ENCODE data around the gene RPS21. TPM values are rescaled to one million over a fixed set of nuclear protein-coding genes. Genes with fewer than 3 reads are reported as not detected.

Gene RPS21
- total RNA-seq, 2 donors from 2014 or later = 1,109 to 1,318 TPM

DNA sequence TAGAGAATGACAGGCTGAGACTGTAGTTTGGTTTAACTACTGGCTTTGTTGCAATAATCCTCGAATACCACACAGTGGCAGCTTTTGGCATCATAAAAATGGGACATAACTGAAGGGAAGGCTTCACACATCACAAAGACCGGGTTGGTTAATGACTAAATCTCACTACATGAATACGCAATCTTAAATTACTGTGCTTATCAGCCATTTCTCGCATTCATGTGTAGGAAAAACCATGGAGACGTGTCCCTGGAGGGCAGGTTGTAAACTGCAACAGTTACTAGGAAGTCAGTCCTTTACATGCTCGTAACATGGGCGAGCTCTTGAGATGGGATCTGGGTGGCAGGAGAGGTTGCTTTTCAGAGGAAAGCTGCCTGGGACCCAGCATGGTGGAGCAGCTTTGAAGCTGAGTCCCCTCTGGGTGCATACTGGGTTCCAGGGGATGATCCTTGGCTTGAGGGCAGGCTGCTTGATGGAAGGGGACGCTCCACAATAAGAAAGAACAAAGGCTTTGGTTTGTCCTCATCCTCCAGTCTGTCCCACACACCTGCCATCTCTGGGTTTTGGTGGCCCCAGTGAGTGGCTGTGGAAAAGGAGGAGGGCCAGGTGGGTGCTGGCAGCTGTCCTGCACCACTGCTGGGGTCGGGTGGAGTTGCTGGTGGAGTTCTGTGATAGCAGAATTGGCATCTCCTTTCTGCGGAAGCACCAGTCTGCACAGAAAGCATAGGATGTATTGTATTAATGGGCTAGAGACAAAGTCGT, 2.1 kb downstream of the RPS21 start:
- H3K27ac Mint-ChIP-seq = peak overlapping the region; percentile 33 to 77

DNA sequence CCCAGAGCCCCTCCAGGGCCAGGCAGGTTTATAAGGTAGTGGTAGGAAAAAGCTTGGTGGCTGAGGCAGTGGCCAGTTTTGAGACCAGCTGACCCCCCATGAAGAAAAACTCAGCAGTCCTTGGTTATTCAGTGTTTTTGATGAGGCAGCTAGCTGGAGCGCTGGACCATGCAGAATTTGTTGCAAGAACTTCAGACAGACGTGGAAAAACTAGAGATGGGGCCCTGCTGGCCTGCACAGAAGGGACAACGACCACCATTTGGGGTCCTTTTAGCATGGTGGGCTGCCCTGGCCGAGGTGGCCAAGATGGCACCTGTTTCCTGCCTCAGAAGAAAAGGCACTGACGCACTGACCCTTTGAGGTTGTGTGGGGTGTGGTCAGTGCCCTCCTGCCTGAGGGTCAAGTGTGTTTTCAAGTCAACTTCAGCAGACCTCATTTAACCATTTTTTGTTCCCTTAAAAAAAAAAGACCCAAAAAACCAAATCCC, 2.7 kb downstream of the RPS21 start:
- H3K4me1 Mint-ChIP-seq (ENCODE audit: low read depth in 2 of 2) = peaks cover 35 to 45% of the 10 kb centered on the region in 2 donors
- no peak for DNase-seq (ENCODE audit: low spot score)
- no peaks in the 10 kb centered on the region for H3K27me3 Mint-ChIP-seq
- peak overlapping the region in 1 of 2 donors; percentile 33 for H3K27ac Mint-ChIP-seq
- no peak overlapping the region for H3K4me3 Mint-ChIP-seq
- ATAC-seq = no peak
- peaks cover 19% of the 10 kb centered on the region for H3K36me3 Mint-ChIP-seq
- no peaks in the 10 kb centered on the region for H3K9me3 Mint-ChIP-seq

More for the DNA sequence above, 2.1 kb downstream of the RPS21 start:
- DNase-seq (ENCODE audit: low spot score) (no peak), ATAC-seq (no peak)
- Mint-ChIP-seq H3K9me3 (no peaks in the 10 kb centered on the region), H3K4me3 (peak overlapping the region; percentile 93), H3K36me3 (peaks cover 19% of the 10 kb centered on the region), H3K4me1 (ENCODE audit: low read depth in 2 of 2) (peaks cover 35 to 45% of the 10 kb centered on the region in 2 donors), H3K27me3 (no peaks in the 10 kb centered on the region)

DNA sequence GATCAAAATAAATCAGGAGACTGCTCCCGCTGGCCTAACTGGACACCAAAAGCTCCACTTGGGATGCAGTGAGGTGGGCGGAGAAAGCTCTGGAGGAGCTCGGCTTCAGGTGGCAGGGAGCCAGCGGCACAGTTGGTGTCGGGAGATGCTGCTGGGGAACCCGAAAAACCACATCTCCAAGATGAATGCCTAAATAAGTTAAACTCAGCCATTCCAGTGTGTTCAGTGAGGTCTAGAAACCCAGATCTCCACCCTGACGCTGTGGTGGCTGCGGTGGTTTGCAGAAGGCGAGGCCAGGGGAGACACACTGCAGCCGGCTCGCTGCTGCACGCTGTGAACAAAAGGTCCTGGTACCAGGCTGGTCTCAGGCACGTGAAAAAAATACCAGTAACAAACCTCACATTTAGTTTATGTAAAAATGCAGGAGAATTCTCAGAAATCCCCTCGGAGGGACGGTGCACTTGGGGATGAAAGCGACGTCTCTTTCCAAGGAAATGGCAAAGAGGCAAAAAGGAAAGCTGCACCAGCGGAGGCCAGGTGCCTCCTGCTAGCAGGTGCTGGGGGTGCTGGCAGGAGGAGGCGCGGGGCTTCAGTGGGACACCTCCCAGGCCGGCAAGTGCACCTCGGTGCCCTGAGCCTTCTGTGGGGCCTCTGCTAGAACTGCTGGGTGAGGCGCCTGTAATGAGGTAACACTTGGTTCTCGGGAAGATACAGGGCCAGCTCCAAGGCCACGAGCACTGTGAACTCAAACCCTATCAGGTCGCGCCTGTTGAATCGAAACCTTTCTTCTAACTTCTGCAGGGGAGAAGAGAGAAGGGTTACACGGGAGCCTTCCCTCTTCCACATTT, 3.6 kb downstream of the RPS21 start:
- no peak for DNase-seq (ENCODE audit: low spot score)
- peak overlapping the region in 1 of 2 donors; percentile 33 for H3K27ac Mint-ChIP-seq
- no peaks in the 10 kb centered on the region for H3K27me3 Mint-ChIP-seq
- H3K9me3 Mint-ChIP-seq = no peaks in the 10 kb centered on the region
- H3K4me3 Mint-ChIP-seq = no peak overlapping the region
- no peak for ATAC-seq
- peaks cover 19% of the 10 kb centered on the region for H3K36me3 Mint-ChIP-seq
- H3K4me1 Mint-ChIP-seq (ENCODE audit: low read depth in 2 of 2) = peaks cover 28 to 37% of the 10 kb centered on the region in 2 donors

GRCh38 chr20:62391165-62392076, 4.5 kb downstream of the RPS21 start:
- Mint-ChIP-seq H3K36me3 (peaks cover 19% of the 10 kb centered on the region), H3K27ac (no peak overlapping the region), H3K9me3 (no peaks in the 10 kb centered on the region), H3K27me3 (no peaks in the 10 kb centered on the region), H3K4me3 (no peak overlapping the region), H3K4me1 (ENCODE audit: low read depth in 2 of 2) (peaks cover 24 to 30% of the 10 kb centered on the region in 2 donors)
- no peak for ATAC-seq
- no peak for DNase-seq (ENCODE audit: low spot score)

DNA sequence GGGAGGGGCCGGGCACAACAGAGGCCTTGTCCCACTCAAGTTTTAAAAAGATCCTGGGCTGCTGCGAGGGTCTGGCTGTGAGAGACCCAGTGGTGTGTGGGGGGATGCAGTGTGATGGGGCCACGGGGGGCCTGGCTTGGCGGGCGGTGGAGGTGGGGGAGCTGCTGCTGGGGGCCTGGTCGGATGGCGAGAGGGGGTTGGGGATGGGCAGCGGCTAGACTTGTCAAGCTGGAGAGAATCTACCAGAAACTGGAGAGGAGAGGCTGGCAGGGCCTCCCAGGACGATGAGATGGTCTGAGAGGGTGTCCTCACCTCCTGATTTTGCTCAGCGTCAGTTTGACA, 5.1 kb downstream of the RPS21 start:
- ATAC-seq (no peak), DNase-seq (ENCODE audit: low spot score) (no peak)
- no peaks in the 10 kb centered on the region for H3K27me3 Mint-ChIP-seq
- H3K4me1 Mint-ChIP-seq (ENCODE audit: low read depth in 2 of 2) = peaks cover 25 to 30% of the 10 kb centered on the region in 2 donors
- H3K36me3 Mint-ChIP-seq = peaks cover 19% of the 10 kb centered on the region
- no peak overlapping the region for H3K4me3 Mint-ChIP-seq
- no peak overlapping the region for H3K27ac Mint-ChIP-seq
- H3K9me3 Mint-ChIP-seq = no peaks in the 10 kb centered on the region

GRCh38 chr20:62392621-62393334, 5.9 kb downstream of the RPS21 start:
- ATAC-seq (peak in 1 of 2 donors; percentile 16), DNase-seq (ENCODE audit: low spot score) (no peak)
- Mint-ChIP-seq H3K9me3 (no peaks in the 10 kb centered on the region), H3K27me3 (no peaks in the 10 kb centered on the region), H3K36me3 (peaks cover 15% of the 10 kb centered on the region), H3K27ac (no peak overlapping the region), H3K4me3 (no peak overlapping the region), H3K4me1 (ENCODE audit: low read depth in 2 of 2) (peaks cover 24 to 26% of the 10 kb centered on the region in 2 donors)

- ATAC-seq (no peak), DNase-seq (ENCODE audit: low spot score) (no peak)
- Mint-ChIP-seq H3K36me3 (peaks cover 10% of the 10 kb centered on the region), H3K4me1 (ENCODE audit: low read depth in 2 of 2) (peaks cover 19 to 25% of the 10 kb centered on the region in 2 donors), H3K27ac (no peak overlapping the region), H3K27me3 (no peaks in the 10 kb centered on the region), H3K9me3 (peaks cover 4% of the 10 kb centered on the region), H3K4me3 (no peak overlapping the region)
Measured at GRCh38 chr20:62393335-62393665, 6.4 kb downstream of the RPS21 start.

GRCh38 chr20:62393830-62394229, 6.9 kb downstream of the RPS21 start:
- H3K27ac Mint-ChIP-seq = no peak overlapping the region
- ATAC-seq = no peak
- peaks cover 14 to 21% of the 10 kb centered on the region in 2 donors for H3K4me1 Mint-ChIP-seq (ENCODE audit: low read depth in 2 of 2)

GRCh38 chr20:62394248-62395245, 7.6 kb downstream of the RPS21 start:
- H3K4me3 Mint-ChIP-seq = no peak overlapping the region
- H3K9me3 Mint-ChIP-seq = peaks cover 4% of the 10 kb centered on the region
- no peaks in the 10 kb centered on the region for H3K36me3 Mint-ChIP-seq
- DNase-seq (ENCODE audit: low spot score) (no peak), ATAC-seq (no peak)
- no peak overlapping the region for H3K27ac Mint-ChIP-seq
- H3K4me1 Mint-ChIP-seq (ENCODE audit: low read depth in 2 of 2) = peaks cover 7 to 16% of the 10 kb centered on the region in 2 donors
- no peaks in the 10 kb centered on the region for H3K27me3 Mint-ChIP-seq

More at GRCh38 chr20:62393830-62394229, 6.9 kb downstream of the RPS21 start:
- H3K9me3 Mint-ChIP-seq = peaks cover 4% of the 10 kb centered on the region
- H3K4me3 Mint-ChIP-seq = no peak overlapping the region
- DNase-seq (ENCODE audit: low spot score) = no peak
- no peaks in the 10 kb centered on the region for H3K27me3 Mint-ChIP-seq
- H3K36me3 Mint-ChIP-seq = peaks cover 6% of the 10 kb centered on the region

DNA sequence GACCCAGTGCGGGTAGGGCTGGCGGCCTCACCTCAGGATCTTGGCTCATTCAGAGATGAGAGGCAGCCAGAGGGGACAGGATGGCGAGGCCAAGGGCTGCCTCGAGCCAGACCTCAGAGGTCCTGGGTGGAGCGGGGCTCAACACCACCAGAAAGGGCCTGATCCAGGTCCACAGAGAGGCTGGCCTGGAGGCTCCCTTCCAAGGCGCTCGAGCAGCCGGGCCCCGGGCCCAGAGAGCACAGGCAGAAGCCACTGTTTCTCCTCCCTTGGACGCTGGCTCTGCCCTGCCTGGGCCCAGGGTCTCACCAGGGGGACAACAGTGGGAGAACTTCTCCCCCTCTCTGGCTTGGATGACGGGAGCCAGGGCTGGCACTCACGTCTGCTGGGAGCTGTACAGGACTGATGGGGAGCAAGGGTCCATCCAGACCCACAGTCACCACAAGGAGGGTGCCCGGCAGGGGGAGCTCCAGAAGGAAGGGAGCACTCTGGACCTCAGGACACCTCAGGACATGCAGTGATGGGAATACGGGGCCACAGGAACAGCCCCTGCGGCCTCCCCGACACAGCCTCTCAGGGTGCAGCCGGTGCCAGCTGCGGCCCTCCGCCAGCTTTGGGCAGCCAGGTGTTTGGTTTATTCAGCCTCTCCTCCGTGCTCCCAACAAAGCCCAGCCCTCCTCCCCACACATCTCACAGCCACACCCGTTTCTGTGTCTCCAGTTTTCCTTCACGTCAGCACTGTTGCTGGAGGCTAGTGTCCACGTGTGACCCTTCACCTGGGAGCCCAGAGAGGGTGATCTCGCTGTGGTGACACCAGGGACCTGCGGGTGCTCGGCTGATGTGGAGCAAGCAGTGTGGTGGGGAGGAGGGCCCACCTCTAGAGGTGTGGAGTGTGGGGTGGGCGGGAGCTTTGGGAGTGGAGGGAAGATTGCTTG, 8.7 kb downstream of the RPS21 start:
- Mint-ChIP-seq H3K27ac (no peak overlapping the region), H3K9me3 (peaks cover 4% of the 10 kb centered on the region), H3K36me3 (no peaks in the 10 kb centered on the region), H3K4me3 (no peak overlapping the region), H3K4me1 (ENCODE audit: low read depth in 2 of 2) (peaks cover 0 to 14% of the 10 kb centered on the region in 2 donors), H3K27me3 (no peaks in the 10 kb centered on the region)
- ATAC-seq (no peak), DNase-seq (ENCODE audit: low spot score) (no peak)
